Measurements from ENCODE around the gene TMTC1. TPM values are rescaled to one million over a fixed set of nuclear protein-coding genes. Genes with fewer than 3 reads are reported as not detected.

The TMTC1 gene
- total and polyA plus RNA-seq, 9 of the 15 experiments (the other 6 are each of a cell fraction or from before 2014, with no cell fraction given): under 0.01 to 0.18 (median 0.06) TPM; not detected in 2

- no TSS peak for BruUV-seq (replicated peaks)
- 0% methylated on average over 3 of the region's 3 CpGs for WGBS (ENCODE audit: insufficient coverage, low coverage, missing lambda C conversion rate)
- Histone ChIP-seq H3K9me3 (replicated peaks; ENCODE audit: control insufficient read depth, insufficient read depth, low read depth, low read length) (no peaks in the 10 kb centered on the region), H3K36me3 (ENCODE audit: control insufficient read depth, insufficient read depth, low read length) (no peaks in the 10 kb centered on the region), H4K20me1 (replicated peaks; ENCODE audit: control insufficient read depth, insufficient read depth, low read length) (no peaks in the 10 kb centered on the region), H3K79me2 (ENCODE audit: control insufficient read depth, insufficient read depth, low read length) (no peaks in the 10 kb centered on the region), H3K27me3 (ENCODE audit: control insufficient read depth in 2 of 2, insufficient read depth in 2 of 2, low read length in 2 of 2) (no peaks in the 10 kb centered on the region), H3K4me3 (no peak overlapping the region), H3K27ac (ENCODE audit: extremely low read depth, low read depth, low read length) (no peak overlapping the region), H3K4me2 (ENCODE audit: insufficient read depth, low read length) (no peak overlapping the region), H3K9ac (ENCODE audit: insufficient read depth in 1 of 2, low read depth in 2 of 2, low read length in 2 of 2) (no peak overlapping the region), H3K4me1 (replicated peaks in 1 of 2; ENCODE audit: control insufficient read depth in 2 of 2, insufficient read depth in 2 of 2, low read length in 2 of 2) (no peaks in the 10 kb centered on the region), H3K9me1 (ENCODE audit: control insufficient read depth, insufficient read depth, low read length) (no peaks in the 10 kb centered on the region), H2AFZ (ENCODE audit: low read depth, low read length) (no peak overlapping the region)
- in situ Hi-C loops (cut with MboI): no loop called here
- TF ChIP-seq, protein P1, sequence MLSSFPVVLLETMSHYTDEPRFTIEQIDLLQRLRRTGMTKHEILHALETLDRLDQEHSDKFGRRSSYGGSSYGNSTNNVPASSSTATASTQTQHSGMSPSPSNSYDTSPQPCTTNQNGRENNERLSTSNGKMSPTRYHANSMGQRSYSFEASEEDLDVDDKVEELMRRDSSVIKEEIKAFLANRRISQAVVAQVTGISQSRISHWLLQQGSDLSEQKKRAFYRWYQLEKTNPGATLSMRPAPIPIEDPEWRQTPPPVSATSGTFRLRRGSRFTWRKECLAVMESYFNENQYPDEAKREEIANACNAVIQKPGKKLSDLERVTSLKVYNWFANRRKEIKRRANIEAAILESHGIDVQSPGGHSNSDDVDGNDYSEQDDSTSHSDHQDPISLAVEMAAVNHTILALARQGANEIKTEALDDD (IDR thresholded peaks at IDR 0.05): no peak
- no peak for TF ChIP-seq HDGF (IDR thresholded peaks at IDR 0.05)
- no peak for TF ChIP-seq ZNF3 (CRISPR knock-in tag; IDR thresholded peaks at IDR 0.05)
- no peak for TF ChIP-seq ARID2 (IDR thresholded peaks at IDR 0.05)
- TF ChIP-seq FOXP1 (CRISPR knock-in tag; IDR thresholded peaks at IDR 0.05): no peak
- no peak for TF ChIP-seq EP300 (IDR thresholded peaks at IDR 0.05; ENCODE audit: low read length)
- TF ChIP-seq, protein P2, sequence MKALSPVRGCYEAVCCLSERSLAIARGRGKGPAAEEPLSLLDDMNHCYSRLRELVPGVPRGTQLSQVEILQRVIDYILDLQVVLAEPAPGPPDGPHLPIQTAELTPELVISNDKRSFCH (CRISPR knock-in tag; IDR thresholded peaks at IDR 0.05): no peak
- TF ChIP-seq, protein P2 (tag; IDR thresholded peaks at IDR 0.05): no peak
- no peak for TF ChIP-seq SMAD3 (CRISPR knock-in tag; conservative IDR thresholded peaks at IDR 0.05)
- TF ChIP-seq ZNF133 (CRISPR knock-in tag; IDR thresholded peaks at IDR 0.05): no peak
- no peak for TF ChIP-seq KAT8 (IDR thresholded peaks at IDR 0.05; ENCODE audit: low read depth)
- TF ChIP-seq, protein P3, sequence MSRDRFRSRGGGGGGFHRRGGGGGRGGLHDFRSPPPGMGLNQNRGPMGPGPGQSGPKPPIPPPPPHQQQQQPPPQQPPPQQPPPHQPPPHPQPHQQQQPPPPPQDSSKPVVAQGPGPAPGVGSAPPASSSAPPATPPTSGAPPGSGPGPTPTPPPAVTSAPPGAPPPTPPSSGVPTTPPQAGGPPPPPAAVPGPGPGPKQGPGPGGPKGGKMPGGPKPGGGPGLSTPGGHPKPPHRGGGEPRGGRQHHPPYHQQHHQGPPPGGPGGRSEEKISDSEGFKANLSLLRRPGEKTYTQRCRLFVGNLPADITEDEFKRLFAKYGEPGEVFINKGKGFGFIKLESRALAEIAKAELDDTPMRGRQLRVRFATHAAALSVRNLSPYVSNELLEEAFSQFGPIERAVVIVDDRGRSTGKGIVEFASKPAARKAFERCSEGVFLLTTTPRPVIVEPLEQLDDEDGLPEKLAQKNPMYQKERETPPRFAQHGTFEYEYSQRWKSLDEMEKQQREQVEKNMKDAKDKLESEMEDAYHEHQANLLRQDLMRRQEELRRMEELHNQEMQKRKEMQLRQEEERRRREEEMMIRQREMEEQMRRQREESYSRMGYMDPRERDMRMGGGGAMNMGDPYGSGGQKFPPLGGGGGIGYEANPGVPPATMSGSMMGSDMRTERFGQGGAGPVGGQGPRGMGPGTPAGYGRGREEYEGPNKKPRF (IDR thresholded peaks at IDR 0.05; ENCODE audit: low read depth, low read length): no peak
- TF ChIP-seq, protein P4, sequence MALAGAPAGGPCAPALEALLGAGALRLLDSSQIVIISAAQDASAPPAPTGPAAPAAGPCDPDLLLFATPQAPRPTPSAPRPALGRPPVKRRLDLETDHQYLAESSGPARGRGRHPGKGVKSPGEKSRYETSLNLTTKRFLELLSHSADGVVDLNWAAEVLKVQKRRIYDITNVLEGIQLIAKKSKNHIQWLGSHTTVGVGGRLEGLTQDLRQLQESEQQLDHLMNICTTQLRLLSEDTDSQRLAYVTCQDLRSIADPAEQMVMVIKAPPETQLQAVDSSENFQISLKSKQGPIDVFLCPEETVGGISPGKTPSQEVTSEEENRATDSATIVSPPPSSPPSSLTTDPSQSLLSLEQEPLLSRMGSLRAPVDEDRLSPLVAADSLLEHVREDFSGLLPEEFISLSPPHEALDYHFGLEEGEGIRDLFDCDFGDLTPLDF (CRISPR knock-in tag; IDR thresholded peaks at IDR 0.05): no peak
- TF ChIP-seq RFX1 (IDR thresholded peaks at IDR 0.05): no peak
- TF ChIP-seq CC2D1A (IDR thresholded peaks at IDR 0.05): no peak
- TF ChIP-seq HLTF (IDR thresholded peaks at IDR 0.05): no peak
- no peak for TF ChIP-seq PHTF2 (CRISPR knock-in tag; IDR thresholded peaks at IDR 0.05)
- TF ChIP-seq ZNF347 (CRISPR knock-in tag; IDR thresholded peaks at IDR 0.05; ENCODE audit: low read depth): no peak
- CTCF ChIA-PET (ENCODE audit: low intra/inter-chr PET ratio): no interaction called here
- POLR2A ChIA-PET: no interaction called here
- no peak for DNase-seq (ENCODE audit: extremely low read depth in 1 of 4, low spot score in 3 of 4)
- no peak for ATAC-seq
- intact Hi-C loops (cut with micrococcal nuclease): no loop called here
- FAIRE-seq: no peak
These were observed 126.8 kb downstream of the TMTC1 start for GRCh38 chr12:29656762-29657538.

All from K562 (cell line).